Sigmoid colon (tissue), 4 donors: ENCODE results near the gene ING1.

Experiments used
- EP300 ChIP-seq, 4 donors: sonication (generic); formaldehyde crosslinking; IDR thresholded peaks; one replicate each; pipeline ENCODE4 v1.6.1; 2017; ENCODE audit warnings: antibody characterized with exemption in 4 of 4
- POLR2A ChIP-seq, 2 donors: fragments of 450-650 bp; IDR thresholded peaks; one replicate each; pipeline ENCODE4 v1.6.1; 2016; ENCODE audit warnings: antibody characterized with exemption in 2 of 2, mild to moderate bottlenecking in 2 of 2, moderate library complexity in 2 of 2
- POLR2AphosphoS5 ChIP-seq, 4 donors: sonication (generic); formaldehyde crosslinking; IDR thresholded peaks; one replicate each; pipeline ENCODE4 v1.6.1; 2017; ENCODE audit warnings: antibody characterized with exemption in 4 of 4
- TF ChIP-seq, protein P1 (sequence below), 4 experiments: fragments of 450-650 bp in 3 of 4; fragments of 200-600 bp in 1 of 4; IDR thresholded peaks; one replicate each; pipeline ENCODE4 v1.5.1; 2016 to 2019; ENCODE audit warnings: antibody characterized with exemption in 4 of 4, mild to moderate bottlenecking in 3 of 4, moderate library complexity in 2 of 4

DNA sequence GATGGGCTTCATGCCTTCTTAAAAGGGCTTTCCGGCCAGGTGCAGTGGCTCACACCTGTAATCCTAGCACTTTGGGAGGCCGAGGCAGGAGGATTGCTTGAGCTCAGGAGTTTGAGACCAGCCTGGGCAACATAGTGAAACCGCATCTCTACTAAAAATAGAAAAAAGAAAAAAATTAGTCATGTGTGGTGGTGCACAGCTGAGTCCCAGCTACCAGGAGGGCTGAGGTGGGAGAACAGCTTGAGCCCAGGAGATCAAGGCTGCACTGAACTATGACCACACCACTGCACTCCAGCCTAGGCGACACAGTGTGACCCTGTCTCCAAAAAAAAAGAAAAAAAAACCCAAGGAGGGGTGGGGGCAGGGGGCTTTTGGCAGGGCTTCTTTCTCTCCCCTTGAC is 14.8 kb upstream of the ING1 start:
- TF ChIP-seq, protein P1, sequence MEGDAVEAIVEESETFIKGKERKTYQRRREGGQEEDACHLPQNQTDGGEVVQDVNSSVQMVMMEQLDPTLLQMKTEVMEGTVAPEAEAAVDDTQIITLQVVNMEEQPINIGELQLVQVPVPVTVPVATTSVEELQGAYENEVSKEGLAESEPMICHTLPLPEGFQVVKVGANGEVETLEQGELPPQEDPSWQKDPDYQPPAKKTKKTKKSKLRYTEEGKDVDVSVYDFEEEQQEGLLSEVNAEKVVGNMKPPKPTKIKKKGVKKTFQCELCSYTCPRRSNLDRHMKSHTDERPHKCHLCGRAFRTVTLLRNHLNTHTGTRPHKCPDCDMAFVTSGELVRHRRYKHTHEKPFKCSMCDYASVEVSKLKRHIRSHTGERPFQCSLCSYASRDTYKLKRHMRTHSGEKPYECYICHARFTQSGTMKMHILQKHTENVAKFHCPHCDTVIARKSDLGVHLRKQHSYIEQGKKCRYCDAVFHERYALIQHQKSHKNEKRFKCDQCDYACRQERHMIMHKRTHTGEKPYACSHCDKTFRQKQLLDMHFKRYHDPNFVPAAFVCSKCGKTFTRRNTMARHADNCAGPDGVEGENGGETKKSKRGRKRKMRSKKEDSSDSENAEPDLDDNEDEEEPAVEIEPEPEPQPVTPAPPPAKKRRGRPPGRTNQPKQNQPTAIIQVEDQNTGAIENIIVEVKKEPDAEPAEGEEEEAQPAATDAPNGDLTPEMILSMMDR (IDR thresholded peaks at IDR 0.05), result no peak
- TF ChIP-seq POLR2AphosphoS5 (IDR thresholded peaks at IDR 0.05) (no peak), EP300 (IDR thresholded peaks at IDR 0.05) (no peak), POLR2A (IDR thresholded peaks at IDR 0.05) (no peak)
